Type B pancreatic cell (in vitro differentiated cells): ENCODE measurements around the gene POGLUT3. TPM values are rescaled to one million over a fixed set of nuclear protein-coding genes. Genes with fewer than 3 reads are reported as not detected.

Experiments
- DNase-seq: peaks from one replicate; pipeline ENCODE4 v3.0.0; 2021; ENCODE audit warnings: mixed read lengths; ENCODE audit not compliant: unreplicated experiment; ENCODE audit errors: extremely low spot score
- H3K27ac Mint-ChIP-seq: 2 replicates; pipeline ENCODE4 v1.8.0; 2021; ENCODE audit warnings: mild to moderate bottlenecking, mixed read lengths
- H3K27me3 Mint-ChIP-seq: 2 replicates; pipeline ENCODE4 v1.8.0; 2021; ENCODE audit warnings: mixed read lengths
- H3K36me3 Mint-ChIP-seq: 2 replicates; pipeline ENCODE4 v1.8.0; 2021; ENCODE audit warnings: mixed read lengths
- H3K4me1 Mint-ChIP-seq: one replicate; pipeline ENCODE4 v1.8.0; 2021; ENCODE audit warnings: mixed read lengths; ENCODE audit not compliant: unreplicated experiment
- H3K4me3 Mint-ChIP-seq: 2 replicates; pipeline ENCODE4 v1.8.0; 2021; ENCODE audit warnings: mild to moderate bottlenecking, mixed read lengths
- H3K9me3 Mint-ChIP-seq: 2 replicates; pipeline ENCODE4 v1.8.0; 2021; ENCODE audit warnings: mixed read lengths
- long read RNA-seq: library from polyadenylated mRNA; unstranded; transcript quantifications from one replicate; pipeline ENCODE4 v2.0.0, GENCODE V29; 2020
- total RNA-seq: library from RNA; stranded (reverse); gene quantifications from 2 replicates; pipeline ENCODE4 v1.2.1, GENCODE V29; 2021; ENCODE audit warnings: low replicate concordance
- TF ChIP-seq, protein P1 (sequence below): fragments of 200-600 bp; sonication (generic); conservative IDR thresholded peaks from 2 replicates; pipeline ENCODE4 v1.5.0; 2021; ENCODE audit warnings: antibody characterized with exemption, mild to moderate bottlenecking

Gene POGLUT3, protein sequence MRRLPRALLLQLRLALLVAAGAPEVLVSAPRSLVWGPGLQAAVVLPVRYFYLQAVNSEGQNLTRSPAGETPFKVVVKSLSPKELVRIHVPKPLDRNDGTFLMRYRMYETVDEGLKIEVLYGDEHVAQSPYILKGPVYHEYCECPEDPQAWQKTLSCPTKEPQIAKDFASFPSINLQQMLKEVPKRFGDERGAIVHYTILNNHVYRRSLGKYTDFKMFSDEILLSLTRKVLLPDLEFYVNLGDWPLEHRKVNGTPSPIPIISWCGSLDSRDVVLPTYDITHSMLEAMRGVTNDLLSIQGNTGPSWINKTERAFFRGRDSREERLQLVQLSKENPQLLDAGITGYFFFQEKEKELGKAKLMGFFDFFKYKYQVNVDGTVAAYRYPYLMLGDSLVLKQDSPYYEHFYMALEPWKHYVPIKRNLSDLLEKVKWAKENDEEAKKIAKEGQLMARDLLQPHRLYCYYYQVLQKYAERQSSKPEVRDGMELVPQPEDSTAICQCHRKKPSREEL
- total RNA-seq: 19.2 and 23.8 TPM in 2 replicates
- long read RNA-seq, full-length matches to known transcripts: 4 of 11 reads
- long read RNA-seq, partial matches to known transcripts: 2 of 11 reads
- long read RNA-seq, other reads (novel, unspliced or antisense): 5 of 11 reads

DNA sequence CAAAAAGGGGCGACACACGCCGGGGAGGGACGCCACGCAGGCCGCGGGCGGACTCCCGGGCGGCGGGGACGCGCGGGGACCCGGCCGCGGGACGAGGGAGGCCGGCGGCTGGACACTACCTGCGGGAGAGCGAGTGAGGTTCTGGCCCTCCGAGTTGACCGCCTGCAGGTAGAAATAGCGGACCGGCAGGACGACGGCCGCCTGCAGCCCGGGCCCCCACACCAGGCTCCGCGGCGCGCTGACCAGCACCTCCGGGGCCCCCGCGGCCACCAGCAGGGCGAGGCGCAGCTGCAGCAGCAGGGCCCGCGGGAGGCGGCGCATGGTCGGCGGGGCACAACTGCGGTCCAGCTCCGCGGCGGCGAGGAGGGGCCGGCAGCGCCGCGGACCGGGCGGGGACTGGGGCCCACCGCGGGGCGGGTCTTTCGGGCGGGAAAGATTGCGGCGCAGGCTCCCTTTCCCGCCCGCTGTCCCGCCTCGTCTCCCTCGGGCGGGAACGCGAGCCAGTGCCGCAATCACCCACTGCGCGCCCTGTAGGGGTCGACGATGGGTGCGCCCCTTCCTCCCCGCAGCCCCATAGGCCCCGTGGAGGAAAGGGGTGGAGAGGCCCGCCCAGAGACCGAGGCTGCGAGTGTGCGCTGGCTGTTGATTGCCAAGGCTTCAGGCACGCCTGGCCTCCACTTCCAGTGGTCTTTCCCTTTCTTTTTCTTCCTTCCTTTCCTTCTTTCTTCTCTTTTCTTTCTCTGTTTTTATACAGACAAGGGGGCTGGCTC, at the start of gene POGLUT3:
POGLUT3 (minus strand) TSS at position 339 of the 770 bp plus-strand sequence; CDS start at position 321, 18 bp downstream.
- H3K27ac Mint-ChIP-seq: peak within 1 kb of the TSS; percentile 98
- H3K4me3 Mint-ChIP-seq: peak within 1 kb of the TSS; percentile 97
- peaks cover 4% of the 10 kb centered on the region for H3K27me3 Mint-ChIP-seq
- TF ChIP-seq, protein P1, sequence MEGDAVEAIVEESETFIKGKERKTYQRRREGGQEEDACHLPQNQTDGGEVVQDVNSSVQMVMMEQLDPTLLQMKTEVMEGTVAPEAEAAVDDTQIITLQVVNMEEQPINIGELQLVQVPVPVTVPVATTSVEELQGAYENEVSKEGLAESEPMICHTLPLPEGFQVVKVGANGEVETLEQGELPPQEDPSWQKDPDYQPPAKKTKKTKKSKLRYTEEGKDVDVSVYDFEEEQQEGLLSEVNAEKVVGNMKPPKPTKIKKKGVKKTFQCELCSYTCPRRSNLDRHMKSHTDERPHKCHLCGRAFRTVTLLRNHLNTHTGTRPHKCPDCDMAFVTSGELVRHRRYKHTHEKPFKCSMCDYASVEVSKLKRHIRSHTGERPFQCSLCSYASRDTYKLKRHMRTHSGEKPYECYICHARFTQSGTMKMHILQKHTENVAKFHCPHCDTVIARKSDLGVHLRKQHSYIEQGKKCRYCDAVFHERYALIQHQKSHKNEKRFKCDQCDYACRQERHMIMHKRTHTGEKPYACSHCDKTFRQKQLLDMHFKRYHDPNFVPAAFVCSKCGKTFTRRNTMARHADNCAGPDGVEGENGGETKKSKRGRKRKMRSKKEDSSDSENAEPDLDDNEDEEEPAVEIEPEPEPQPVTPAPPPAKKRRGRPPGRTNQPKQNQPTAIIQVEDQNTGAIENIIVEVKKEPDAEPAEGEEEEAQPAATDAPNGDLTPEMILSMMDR: peak; percentile 31
- DNase-seq: peak; percentile 77
- no peaks in the 10 kb centered on the region for H3K9me3 Mint-ChIP-seq
- H3K4me1 Mint-ChIP-seq: peaks cover 43% of the 10 kb centered on the region
- H3K36me3 Mint-ChIP-seq: peaks cover 10% of the 10 kb centered on the region

DNA sequence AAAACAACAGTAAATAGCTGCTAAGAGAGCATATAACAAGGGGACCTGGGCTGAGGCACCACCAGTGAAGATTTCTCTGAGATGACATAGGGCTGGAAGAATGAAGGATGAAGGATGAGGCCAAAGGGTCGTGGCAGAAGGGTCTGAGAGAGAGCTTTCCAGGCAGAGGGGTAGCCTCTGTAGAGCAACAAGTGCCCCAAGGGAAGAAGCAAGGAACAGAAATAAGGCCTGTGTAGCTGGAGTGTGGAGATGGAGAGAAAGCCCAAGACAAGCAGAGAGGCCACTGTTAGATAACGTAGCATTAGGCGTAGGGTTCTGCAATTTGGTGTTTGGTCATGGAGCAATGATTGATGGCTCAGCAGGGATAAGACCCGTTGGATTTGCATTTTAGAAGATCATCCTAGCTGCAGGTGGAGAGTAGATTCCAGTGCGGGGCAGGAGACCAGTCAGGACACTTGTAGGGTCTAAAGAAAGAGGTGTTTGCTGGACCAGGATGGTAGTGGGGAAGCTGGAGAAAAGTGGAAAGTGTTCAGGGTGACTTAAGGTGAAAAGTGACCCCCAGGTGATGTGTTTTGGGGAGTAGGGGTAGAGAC, 47.8 kb upstream of the POGLUT3 start:
- TF ChIP-seq, protein P1: no peak
- no peak overlapping the region for H3K4me3 Mint-ChIP-seq
- peaks cover 33% of the 10 kb centered on the region for H3K4me1 Mint-ChIP-seq
- no peak overlapping the region for H3K27ac Mint-ChIP-seq
- DNase-seq: no peak
- peaks cover 2% of the 10 kb centered on the region for H3K36me3 Mint-ChIP-seq
- H3K9me3 Mint-ChIP-seq: peaks cover 1% of the 10 kb centered on the region
- H3K27me3 Mint-ChIP-seq: no peaks in the 10 kb centered on the region

DNA sequence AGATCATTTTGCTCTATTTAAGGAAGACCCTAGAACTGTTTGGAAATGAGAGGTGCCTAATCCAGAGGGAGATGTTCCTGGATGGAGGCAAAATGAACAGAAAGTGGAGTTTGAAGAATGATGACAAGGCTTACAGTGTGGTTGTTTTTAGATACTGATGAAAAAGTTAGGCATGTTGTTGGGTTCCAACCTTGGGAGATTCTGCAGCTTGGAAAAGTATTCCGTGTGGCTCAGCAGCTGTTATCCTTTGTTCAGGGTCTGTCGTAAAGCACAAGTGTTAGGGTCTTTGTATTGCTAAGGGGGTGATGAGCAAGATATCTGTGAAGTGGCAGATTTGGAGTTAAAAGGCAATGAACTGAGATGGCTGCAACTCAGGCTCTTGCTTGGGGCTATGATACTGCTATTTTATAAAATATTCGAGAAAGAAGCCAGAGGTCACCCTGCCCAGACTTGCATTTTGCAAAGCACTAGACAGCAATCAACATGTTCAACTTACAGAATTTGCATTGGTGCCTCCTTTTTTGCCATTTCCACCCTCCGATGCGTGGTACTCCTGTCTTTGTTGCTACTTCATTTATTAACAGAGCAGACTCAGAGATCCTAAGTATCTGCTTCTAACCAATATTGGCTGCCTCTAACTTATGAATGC, 45.3 kb upstream of the POGLUT3 start:
- TF ChIP-seq, protein P1: no peak
- H3K4me1 Mint-ChIP-seq: peaks cover 29% of the 10 kb centered on the region

DNA sequence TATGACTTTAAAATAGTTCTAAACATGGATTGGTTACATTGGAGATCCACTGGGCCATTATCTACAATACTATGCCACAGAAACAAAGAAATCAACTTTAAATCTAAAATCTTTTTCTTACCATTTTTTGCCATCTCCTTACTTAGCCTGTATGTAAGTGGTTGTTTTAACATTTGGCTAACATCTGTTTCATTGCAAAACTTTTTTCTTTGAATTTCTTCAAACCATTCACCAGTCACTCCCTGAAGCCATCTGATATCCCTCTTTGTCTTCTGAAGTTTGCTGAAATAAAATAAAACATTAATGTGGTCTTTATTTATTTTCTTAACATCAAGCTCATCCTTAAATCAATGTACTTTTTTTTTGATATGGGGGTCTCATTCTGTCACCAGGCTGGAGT, 43.3 kb upstream of the POGLUT3 start:
- no peak overlapping the region for H3K27ac Mint-ChIP-seq

More for the DNA sequence above, 45.3 kb upstream of the POGLUT3 start:
- H3K27ac Mint-ChIP-seq: peak overlapping the region; percentile 64
- H3K36me3 Mint-ChIP-seq: no peaks in the 10 kb centered on the region
- no peaks in the 10 kb centered on the region for H3K27me3 Mint-ChIP-seq
- DNase-seq: no peak
- peak overlapping the region; percentile 23 for H3K4me3 Mint-ChIP-seq
- H3K9me3 Mint-ChIP-seq: no peaks in the 10 kb centered on the region

More for the DNA sequence above, 43.3 kb upstream of the POGLUT3 start:
- DNase-seq: no peak
- no peak overlapping the region for H3K4me3 Mint-ChIP-seq
- H3K9me3 Mint-ChIP-seq: no peaks in the 10 kb centered on the region
- TF ChIP-seq, protein P1: no peak
- no peaks in the 10 kb centered on the region for H3K27me3 Mint-ChIP-seq
- H3K4me1 Mint-ChIP-seq: peaks cover 39% of the 10 kb centered on the region
- no peaks in the 10 kb centered on the region for H3K36me3 Mint-ChIP-seq
